NCI-H128 (cell line): Measurements from ENCODE around the gene FOLR1.
"Not testable (repeated sequence)": the region's sequence is repeated elsewhere in the genome, so short reads cannot be mapped to it uniquely, and the experiment has no call there.

Source experiments
- DNase-seq: peaks from one replicate; lab custom pipeline; 2025; ENCODE audit not compliant: unreplicated experiment; lab: John Stamatoyannopoulos, UW

Gene FOLR1

DNA sequence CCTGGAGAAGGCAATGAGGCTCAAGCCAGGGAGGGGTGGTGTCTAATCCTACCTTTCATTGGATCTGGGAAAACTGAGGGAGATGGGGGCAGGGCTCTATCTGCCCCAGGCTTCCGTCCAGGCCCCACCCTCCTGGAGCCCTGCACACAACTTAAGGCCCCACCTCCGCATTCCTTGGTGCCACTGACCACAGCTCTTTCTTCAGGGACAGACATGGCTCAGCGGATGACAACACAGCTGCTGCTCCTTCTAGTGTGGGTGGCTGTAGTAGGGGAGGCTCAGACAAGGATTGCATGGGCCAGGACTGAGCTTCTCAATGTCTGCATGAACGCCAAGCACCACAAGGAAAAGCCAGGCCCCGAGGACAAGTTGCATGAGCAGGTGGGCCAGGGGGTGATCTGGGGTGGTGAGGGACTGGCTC lies at the start of gene FOLR1:
Gene FOLR1 (plus strand): TSS at position 180 of the 421 bp plus-strand sequence. CDS start 34 bp downstream, at position 214.
- no peak for DNase-seq

DNA sequence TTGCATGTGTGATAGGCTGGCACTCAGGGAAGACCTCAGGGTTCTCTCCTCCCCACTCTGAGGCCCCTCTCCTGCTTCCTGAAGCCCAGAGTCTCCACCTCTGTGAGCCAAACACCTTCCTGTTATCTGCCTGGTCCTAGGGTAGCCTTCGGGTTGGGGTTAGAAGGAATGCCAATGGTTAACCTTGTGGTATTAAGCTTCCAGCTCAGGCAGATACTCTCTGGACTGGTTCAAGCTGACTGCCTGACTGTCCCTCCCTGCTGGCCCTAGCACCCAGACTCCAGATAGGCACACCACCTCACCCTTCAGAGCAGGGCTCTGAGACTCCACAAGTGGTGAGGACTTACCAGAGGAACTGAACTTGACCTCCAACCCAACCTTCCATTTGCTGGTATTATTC lies 49.4 kb upstream of the FOLR1 start:
- DNase-seq, result not testable (repeated sequence)

DNA sequence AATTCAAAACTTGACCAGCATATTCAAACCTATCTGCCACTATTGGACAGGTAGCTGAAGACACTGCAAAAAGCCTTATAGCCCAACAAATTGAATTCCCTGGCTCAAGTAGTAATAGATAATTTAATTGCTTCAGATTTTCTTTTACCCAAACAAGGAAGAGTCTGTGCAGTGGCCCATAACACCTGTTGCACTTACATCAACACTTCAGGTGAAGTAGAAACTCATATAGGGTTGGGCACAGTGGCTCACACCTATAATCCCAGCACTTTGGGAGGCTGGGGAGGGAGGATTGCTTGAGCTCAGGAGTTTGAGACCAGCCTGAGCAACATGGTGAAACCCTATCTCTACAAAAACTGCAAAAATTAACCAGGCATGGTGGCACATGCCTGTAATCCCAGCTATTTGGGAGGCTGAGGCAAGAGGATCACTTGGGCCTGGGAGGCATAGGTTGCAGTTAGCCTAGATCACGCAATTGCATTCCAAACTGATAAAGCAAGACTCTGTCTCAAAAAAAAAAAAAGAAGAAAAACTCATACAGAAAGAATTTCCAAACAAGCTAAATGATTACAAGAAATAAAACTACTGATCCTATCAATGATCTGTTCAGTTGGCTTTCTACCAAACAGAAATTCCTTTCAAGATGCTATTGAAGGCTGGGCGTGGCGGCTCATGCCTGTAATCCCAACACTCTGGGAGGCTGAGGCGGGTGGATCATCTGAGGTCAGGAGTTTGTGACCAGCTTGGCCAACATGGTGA lies 47.0 kb upstream of the FOLR1 start:
- DNase-seq, result no peak

DNA sequence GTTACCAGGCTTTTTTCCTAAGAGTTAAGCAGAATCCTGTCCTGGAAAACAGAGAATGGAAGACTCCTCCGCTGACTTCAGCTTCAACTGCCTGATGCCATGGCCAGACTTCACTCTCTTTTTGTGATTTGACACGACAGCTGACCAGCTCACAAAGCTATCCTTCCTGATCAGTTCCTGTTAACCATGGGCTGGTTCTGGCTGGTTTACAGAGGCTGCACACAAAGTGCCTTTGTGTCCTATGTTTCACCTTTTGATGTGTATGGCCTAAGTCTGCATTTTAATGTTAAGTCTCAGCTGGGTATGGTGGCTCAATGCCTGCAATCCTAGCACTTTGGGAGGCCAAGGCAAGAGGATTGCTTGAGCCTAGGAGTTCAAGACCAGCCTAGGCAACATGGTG lies 45.3 kb upstream of the FOLR1 start:
- no peak for DNase-seq

DNA sequence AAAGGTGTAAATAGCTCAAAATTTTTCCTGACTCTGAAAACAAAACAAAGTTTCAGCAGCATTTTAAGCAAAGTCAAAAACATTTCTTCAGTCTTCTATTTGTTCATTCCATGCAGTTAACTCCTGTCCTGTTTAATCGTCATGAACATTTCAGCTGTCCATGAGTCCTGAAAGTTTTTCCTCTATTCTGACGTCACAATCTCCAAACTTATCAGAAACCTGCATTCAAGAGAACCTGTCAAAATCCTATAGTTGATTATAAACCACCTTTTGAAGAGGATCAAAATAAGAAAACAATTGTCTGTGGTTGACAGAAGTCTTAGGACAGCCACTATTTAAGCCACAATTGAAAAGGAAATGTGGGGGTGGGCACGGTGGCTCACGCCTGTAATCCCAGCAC lies 41.1 kb upstream of the FOLR1 start:
- DNase-seq, result no peak

DNA sequence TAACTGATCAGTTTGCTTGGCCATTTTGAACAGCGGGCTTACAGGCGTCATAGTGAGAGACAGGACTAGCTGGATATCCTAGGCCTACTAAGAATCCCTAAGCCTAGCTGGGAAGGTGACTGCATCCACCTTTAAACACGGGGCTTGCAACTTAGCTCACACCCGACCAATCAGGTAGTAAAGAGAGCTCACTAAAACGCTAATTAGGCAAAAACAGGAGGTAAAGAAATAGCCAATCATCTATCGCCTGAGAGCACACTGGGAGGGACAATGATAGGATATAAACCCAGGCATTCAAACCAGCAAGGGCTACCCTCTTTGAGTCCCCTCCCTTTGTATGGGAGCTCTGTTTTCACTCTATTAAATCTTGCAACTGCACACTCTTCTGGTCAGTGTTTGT lies 38.1 kb upstream of the FOLR1 start:
- not testable (repeated sequence) for DNase-seq

DNA sequence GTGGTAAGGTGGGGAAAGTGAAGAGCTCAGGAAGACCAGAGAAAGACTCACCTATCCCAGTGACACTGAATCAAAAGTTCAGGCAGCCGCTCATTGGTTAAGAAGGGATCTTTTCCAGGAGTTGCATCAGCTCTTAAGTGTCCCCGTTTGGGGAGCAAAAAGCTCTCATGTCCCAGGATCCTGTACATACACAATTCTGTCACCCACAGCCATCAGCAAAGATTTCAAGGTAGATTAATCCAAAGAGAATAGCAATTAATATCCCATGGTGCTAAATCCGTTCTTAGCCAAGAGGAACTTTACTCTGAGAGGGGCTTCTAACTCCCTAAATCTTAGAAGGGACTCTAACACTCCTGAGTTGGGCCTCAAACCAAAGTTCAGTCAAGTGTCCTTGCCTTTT lies 37.1 kb upstream of the FOLR1 start:
- no peak for DNase-seq

DNA sequence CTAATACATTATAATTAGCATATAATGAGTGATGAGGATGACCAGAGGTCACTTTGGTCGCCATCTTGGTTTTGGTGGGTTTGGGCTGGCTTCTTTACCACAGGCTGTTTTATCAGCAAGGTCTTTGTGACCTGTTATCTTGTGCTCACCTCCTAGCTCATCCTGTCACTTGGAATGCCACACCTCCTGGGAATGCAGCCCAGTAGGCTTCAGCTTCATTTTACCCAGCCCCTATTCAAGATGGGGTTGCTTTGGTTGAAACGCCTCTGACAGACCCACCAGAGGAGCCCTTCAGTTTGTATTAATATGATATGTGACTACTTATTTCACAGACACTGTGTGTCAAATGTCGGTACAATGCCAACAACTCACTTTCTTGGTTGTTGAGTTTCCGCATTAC lies 36.2 kb upstream of the FOLR1 start:
- DNase-seq, result no peak

DNA sequence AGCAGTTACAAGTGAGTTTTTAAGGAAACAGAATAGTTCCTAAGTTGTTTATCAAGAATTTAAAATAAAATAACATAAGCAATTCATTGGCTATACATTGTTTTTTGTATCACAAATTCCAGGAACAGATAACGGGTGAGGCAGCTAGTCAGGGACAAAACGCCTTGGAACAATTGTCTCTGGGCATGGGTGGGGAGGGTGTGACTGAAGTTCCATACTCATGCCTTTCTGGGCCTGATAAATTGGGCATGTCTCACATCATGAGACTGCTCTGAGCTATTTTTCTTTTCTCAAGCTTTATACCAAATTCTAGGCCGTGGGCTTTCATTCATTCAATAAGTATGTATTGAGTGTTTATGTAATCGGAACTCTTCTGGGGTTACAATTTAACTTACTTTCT lies 34.8 kb upstream of the FOLR1 start:
- no peak for DNase-seq

DNA sequence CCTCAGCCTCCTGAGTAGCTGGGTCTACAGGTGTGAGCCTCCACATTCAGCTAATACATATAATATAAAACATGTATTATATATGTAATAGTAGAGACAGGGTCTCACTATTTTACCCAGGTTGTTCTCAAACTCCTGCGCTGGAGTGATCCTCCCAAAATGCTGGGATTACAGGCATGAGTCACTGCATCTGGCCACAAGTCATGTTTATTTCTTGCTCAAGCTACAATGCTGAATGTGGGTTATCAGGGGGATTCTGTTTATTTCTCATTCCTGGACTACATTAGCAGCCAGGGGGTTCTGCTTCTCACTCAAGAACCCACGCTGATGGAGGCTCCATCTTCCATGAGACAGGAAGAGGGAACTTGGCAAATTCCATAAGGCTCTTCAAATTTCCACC lies 31.6 kb upstream of the FOLR1 start:
- DNase-seq, result no peak

DNA sequence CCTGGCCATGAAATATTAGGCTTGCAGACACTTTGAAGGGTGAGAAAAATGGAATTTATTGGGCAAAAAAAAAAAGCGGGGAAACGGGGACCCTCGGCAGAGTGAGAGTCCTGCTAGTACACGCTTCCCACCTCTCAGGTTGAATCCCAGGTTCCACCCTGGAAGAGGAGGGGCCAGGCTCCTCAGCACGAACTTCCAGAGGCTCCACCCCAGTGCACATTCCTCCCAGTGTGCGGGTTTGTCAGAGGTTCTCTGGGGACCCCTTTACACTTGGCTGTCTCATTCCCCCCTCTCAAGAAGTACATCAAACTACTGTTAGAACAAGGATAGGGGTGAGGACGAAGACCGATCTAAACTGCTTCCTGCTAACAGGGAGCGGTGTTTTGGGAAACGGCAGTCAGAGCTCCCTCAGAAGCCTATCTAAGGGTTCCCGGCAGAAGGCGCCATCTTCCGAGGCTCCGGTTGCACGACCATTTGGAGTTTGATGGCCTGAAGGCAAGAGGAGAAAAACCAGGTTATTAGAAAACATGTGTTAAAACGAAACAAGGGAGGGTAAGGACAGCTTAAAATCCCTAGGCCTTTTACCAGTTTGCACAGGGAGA lies 28.9 kb upstream of the FOLR1 start:
- DNase-seq, result no peak

DNA sequence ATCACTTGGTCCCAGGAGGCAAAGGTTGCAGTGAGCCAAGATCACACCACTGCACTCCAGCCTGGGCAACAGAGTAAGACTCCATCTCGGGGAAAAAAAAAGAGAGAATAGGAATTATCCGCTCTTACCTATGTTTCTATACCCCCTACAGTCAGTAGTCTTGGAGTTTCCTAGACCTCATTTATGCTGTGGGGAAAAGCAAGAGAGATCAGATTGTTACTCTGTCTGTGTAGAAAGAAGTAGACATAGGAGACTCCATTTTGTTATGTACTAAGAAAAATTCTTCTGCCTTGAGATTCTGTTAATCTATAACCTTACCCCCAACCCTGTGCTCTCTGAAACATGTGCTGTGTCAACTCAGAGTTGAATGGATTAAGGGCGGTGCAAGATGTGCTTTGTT lies 27.8 kb upstream of the FOLR1 start:
- DNase-seq, result not testable (repeated sequence)

DNA sequence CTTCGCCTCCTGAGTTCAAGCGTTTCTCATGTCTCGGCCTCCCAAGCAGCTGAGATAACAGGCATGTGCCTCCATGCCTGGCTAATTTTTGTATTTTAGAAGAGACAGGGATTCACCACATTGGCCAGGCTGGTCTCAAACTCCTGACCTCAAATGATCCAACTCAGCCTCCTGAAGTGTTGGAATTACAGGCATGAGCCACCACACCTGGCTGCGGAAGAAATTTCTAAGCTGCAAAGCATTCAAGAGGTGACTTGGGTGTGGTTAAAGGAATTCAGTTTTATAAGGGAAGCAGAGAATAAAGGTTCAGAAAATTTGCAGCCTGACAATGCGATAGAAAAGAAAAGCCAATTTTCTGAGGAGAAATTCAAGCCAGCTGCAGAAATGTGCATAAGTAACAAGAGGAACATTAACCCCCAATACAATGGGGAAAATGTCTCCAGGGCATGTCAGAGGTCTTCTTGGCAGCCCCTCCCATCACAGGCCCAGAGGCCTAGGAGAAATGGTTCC lies 22.8 kb upstream of the FOLR1 start:
- DNase-seq, result not testable (repeated sequence)

DNA sequence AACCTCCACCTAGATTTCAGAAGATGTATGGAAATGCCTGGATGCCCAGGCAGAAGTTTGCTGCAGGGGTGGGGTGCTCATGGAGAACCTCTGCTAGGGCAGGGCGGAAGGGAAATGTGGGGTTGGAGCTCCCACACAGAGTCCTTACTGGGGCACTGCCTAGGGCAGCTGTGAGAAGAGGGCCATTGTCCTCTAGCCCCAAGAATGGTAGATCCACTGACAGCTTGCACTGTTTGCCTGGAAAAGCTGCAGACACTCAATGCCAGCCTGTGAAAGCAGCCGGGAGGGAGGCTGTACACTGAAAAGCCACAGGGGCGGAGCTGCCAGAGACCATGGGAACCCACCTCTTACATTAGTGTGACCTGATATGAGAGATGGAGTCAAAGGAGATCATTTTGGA lies 22.2 kb upstream of the FOLR1 start:
- DNase-seq, result not testable (repeated sequence)

DNA sequence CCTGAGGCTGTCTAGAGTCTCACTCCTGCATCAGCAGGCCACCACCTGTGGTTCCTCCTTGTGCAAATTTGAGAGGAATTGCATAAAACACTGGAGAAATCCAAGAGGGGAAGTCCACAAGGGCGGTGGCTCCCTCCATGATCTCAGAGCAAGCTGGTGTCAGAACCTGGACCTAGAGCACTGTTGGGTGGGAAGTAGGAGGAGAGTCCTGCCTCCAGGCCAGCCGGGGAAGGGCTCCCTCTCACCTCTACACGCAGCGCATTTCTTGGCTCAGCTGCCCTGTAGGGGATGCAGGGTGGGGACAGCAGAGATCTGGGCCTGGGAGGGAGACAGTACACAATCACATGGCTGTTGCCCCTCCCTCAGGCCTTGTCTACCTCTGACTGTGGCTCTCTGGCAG lies 19.9 kb upstream of the FOLR1 start:
- not testable (repeated sequence) for DNase-seq

DNA sequence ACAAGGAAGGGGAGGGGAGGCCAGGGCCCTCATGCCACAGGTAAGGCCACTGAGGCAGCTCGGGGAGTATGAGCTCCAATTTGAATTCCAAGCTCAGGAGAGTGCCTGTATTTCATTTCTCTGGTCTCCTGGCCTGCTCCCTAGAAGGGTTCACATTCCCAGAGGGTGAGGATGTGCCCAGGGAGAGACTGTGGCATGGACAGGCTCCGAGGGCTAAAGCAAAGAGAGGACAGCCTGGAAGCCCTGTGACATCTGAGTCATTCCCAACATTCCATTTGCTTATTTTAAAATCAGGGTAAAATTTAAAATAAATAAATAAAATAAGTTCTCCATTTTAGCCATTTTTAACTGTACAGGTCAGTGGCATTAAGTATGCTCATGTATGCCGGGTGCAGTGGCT lies 18.6 kb upstream of the FOLR1 start:
- DNase-seq, result no peak

DNA sequence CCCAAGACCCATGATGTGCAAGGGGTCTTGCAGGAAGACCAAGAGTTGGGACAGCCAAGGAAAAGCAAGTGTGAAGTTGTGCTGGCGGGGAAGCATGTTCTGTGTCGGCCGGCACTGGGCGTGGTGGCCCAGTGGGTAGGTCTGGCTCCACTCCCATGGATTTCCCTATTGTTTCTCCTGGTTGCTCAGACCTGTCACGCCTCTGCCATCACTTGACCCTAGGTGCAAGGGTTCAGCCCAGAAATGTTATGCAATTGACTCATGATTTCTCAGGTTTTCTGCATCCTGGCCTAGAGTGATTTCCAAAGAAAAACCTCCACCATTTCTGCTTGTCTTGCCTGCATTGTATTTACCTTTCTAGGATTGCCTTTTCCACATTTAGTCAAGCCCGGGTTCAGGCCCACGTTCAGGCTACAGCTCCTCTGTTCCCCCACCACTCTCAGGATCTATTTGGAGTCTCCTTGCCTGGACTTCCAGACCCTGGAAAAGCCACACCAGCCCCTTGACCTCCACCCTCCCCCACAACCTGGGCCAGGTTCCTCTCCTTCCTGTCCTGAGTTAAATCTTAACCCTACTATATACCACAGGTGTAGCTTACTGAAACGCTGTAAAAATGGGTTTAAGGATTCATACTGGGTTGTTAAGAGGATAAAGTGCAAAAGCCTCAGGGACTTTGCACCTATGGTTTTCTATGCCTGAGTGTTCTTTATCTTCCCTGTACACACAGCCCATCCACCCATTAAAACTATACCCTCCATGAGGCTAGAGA lies 17.5 kb upstream of the FOLR1 start:
- DNase-seq, result no peak

DNA sequence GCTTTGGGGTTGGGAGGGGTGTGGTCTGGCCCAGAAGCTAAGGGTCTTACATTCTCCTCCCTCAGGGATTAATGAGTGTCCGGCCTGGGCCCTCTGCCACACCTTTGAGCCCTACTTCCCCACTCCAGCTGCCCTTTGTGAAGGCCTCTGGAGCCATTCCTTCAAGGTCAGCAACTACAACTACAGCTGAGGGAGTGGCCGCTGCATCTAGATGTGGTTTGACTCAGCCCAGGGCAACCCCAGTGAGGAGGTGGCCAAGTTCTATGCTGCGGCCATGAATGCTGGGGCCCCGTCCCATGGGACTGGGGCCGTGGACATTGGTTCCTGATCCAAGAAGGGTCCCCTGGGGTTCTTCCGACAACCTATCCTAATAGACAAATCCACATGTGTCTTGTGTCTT lies 14.3 kb upstream of the FOLR1 start:
- no peak for DNase-seq

DNA sequence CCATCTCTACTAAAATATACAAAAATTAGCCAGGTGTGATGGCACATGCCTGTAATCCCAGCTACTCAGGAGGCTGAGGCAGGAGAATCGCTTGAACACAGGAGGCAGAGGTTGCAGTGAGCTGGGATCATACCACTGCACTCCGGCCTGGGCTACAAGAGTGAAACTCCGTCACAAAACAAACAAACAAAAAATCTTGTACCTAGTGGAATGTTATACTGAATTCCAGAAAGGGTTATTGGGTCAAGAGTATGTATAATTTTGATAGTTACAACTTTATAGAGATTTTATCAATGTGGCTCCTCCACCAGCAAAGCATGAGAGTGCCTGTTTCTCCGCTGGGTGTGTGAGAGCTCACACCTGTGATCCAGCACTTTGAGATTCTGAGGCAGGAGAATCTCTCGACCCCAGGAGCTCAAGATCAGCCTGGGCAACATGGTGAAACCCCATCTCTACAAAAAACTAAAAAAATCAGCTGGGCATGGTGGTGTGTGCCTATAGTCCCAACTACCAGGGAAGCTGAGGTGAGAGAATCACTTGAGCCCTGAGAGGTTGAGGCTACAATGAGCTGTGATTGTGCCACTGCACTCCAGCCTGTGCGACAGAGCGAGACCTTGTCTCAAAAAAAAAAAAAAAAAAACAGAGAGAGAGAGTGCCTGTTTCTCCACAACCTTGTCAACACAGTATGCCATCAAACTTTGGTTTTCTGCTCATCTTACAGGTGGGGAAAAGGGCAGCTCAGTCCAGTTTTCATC lies 12.7 kb upstream of the FOLR1 start:
- no peak for DNase-seq

DNA sequence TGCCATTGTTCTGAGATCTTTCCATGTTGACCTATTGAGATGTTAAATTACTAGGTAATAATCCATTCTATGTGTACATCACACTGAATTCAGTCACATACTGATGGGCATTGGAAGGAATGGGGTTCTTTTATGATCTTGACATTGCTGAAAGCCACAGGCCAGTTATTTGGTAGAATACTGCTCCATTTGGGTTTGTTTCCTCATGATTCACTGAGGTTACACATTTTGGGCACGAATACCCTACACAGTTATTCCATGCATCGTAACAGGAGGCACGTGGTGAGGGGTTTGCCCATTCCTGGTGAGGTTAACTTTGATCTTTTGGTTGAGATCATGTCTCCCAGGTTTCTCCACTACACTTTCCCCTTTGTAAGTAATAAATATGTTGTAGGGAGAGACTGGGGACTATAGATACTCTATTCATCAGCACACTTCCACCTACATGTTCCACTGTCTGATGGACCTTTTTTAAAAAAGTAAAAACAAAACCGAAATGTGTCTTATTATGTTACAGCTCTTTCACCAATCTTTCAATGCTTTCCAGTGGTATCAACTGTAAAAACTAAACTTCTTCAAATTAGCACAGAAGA lies 12.0 kb upstream of the FOLR1 start:
- DNase-seq, result no peak
